NCI-H2196 treated with DMSO at 0.1 percent for 48 hours (cell line): ENCODE measurements around the gene JAK2.
"Not testable (repeated sequence)": the region's sequence is repeated elsewhere in the genome, so short reads cannot be mapped to it uniquely, and the experiment has no call there.

Experiments
- DNase-seq: peaks from one replicate; lab custom pipeline; 2025; ENCODE audit not compliant: unreplicated experiment; lab: John Stamatoyannopoulos, UW

The JAK2 gene

DNA sequence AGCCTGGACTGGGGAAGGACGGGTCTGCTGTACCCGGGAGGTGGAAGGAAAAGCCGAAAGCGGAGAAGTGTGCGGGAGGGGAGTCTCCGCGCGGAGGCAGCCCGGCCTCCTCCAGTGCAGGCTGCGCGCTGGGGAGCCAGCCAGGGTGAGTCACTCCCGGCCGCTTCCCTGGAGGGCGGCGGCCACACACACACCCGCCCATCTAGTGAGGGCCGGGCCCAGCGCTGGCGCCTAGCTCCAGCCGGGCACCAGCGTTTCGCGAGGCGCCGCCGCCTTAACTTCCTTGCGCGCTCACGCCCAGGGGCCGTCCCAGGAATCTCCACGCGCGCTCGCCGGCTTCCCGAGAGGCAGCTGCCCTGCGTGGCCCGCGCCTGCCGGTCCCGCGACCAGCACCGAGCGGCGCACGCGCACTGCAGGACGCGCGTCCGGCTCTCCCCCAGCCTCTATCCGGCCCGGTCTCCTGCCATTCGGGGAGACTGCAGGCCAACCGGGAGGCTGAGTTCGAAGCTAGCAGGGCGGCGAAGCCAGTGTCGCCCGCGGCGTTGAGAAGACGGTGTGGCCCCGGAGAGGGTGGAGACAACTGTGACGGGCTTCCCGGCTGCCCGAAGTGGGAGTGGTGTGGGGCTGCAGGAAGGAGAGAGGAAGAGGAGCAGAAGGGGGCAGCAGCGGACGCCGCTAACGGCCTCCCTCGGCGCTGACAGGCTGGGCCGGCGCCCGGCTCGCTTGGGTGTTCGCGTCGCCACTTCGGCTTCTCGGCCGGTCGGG lies at the start of gene JAK2:
TSS of gene JAK2 (plus strand) at position 652 of the 765 bp plus-strand sequence. CDS start 36,716 bp downstream, outside the sequence.
- DNase-seq = peak; percentile 97

DNA sequence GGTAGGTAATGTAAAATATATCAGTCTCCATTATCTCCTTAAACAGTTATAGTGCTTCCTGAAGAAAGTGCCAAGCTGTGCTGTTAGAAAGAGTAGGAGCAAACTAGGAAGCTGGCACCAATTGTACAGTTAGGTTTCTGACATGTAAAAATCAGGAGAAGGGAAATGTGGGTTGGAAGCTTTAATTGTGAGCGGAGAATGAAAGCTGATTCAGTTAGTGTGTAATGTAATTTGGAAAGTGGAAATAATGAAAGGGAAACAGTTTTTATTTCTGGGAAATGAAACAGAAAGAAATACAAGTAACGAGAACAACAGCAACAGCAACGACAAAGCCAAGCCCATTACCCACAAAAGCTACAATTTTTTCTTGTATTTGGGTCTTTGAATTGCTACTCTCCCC lies 48.8 kb upstream of the JAK2 start:
- DNase-seq = no peak

DNA sequence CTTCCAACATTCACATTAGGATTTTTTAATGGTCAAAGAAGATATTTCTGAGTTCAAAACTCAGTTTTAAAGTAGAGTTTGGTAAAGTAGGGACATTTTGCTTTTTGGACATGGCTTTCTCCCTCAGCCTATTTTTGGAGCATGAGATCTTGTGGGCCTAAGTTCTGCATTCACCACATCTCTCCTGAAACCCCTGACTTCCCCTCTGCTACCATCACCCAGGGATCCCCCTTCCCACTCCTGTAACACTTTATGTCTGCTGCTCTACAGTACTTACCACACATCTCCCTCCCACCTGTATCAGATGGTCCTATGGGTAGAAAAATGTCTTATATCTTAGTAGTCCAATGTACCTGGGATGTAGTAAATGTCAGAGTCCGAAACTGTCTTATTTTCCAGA lies 48.2 kb upstream of the JAK2 start:
- no peak for DNase-seq

DNA sequence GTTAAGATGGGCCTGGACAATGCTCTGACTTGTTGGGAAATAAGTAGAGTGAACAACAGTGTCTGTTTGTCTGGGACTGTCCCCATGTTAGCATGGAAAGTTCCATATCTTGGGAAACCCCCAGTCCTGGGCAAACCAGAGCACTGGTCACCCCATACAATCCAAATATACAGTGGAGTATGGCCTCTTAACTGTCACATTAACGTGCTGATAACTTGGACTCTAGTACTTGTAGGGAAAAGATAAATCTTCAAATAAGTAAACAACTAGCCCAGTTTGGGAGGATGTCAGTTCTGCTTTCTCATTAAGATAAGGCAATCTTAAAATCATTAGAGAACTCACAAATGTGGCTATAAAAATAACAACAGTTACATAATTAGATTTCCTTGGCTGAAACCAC lies 47.6 kb upstream of the JAK2 start:
- DNase-seq = no peak

DNA sequence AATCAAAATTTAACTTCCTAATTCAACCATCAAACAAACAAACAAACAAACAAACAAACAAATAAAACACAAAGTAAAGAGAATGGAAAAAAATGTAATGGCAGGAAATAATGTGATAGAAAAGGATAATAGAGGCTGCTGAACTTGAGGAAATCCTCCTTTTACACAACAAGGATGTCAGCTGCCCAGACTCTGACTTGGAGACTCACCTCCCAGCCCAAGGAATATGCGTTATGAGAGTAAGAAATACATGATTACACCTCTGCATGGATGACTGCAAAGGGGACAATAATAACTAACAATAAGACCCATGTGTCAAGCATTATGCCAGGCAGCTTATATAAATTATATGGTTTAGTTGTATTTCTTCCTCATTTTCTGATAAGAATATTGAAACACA lies 46.6 kb upstream of the JAK2 start:
- no peak for DNase-seq

DNA sequence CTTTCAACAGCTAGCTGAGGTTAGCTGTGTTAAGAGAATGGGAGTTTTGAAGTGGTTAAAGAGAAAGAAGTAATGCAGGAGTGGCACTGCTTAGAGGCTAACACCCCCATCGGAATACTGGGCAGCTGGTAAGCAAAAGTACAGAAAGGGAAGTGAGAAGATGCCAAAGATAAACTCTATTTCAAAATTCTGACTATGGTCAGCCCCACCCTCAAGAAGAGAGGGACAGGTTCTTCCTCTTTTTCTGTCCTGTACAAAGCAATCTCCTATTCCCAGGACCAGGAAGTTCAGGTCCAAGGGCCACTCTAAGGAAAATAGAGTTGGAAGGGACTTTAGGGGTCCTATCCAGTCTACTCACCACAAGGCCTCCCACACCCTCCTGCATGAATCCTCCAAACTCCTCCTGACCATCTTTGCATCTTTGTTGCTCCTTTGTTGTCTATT lies 45.9 kb upstream of the JAK2 start:
- DNase-seq = no peak

DNA sequence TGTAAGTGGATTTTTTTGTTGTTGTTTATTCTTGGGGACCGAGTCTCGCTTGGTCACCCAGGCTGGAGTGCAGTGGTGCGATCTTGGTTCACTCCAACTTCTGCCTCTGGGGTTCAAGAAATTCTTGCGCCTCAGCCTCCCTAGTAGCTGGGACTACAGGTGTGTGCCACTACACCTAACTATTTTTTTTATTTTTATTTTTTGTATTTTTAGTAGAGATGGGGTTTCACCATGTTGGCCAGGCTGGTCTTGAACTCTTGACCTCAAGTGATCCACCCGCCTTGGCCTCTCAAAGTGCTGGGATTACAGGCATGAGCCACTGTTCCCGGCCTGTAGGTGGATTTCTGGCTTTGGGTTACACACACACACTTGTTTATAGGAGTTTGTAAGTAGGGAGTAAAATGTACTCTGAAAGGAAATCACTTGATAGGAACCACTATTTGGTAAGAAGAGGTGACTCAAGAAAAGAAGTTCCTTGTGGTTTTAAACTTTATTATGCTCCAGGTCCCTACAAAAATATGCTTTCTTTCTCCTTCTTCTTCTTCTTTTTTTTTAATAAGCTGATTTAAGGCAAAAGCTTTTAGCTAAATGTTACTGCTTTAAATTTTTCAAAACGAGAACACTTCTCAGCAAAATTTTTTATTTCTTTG lies 42.9 kb upstream of the JAK2 start:
- not testable (repeated sequence) for DNase-seq

DNA sequence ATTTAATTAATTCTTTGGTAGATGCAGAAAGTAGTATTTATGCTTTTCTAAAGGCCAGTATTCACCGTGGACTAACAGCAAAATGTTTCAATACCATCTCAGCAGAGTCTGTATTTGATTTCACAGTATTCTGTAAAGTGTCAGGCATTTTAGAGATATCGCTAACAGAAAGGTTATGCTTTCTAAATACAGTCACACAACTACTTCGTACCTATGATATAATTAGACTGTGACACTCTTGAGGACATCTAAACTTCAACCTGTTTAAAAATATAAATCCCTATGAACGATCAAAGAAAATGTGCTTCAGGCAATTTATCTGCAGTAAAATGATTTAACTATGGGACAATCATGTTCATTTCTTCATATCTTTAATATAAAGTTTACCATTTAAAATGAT lies 41.7 kb upstream of the JAK2 start:
- DNase-seq = no peak

DNA sequence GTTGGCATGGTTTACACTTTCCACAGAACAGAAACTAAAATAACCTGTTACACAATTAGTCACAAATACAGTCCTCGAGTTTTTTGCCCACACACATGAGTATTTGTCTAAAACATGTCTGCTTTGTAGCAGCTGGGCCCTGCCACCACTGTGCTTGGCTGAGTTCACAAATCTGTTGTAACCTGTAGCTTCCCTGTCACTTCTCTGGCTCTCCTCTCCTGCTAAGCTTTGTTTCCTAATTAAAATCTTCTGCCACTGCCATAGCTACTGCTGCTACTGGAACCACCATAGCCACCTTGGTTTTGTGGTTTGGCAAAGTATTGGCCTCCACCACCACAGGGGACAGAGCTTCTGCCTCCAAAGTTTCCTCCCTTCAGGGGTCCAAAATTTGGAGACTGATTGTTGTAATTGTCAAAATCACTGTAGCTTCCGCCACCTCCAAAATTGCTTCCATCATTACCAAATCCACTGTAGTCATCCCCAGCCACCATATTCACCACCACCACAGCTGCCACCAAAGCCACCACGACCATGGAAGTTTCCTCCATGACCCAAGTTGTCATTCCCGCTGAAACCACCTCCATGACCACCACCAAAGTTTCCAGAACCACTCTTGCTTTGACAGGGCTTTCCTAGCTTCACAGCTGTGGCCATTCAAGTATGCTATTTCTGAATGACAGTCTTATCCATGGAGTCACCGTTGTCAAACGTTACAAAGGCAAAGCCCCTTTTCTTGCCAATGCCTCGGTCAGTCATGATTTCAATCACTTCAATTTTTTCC lies 40.5 kb upstream of the JAK2 start:
- not testable (repeated sequence) for DNase-seq

DNA sequence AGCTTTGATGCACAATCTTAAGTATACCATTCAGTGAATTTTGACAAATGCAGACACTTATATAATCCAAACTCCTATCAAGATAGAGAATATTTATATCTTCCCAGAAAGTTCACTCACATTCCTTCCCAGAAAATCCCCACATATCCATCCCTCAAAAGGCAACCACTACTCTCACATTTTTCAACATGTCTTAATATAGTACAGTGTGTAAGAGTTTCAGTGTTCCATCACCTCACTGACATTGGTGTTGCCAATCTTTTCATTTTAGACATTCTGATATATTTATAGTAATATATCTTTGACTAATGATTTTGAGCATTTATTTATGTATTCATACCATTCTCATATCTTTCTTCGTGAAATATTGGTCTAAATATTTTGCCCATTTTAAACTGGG lies 38.1 kb upstream of the JAK2 start:
- DNase-seq = no peak

DNA sequence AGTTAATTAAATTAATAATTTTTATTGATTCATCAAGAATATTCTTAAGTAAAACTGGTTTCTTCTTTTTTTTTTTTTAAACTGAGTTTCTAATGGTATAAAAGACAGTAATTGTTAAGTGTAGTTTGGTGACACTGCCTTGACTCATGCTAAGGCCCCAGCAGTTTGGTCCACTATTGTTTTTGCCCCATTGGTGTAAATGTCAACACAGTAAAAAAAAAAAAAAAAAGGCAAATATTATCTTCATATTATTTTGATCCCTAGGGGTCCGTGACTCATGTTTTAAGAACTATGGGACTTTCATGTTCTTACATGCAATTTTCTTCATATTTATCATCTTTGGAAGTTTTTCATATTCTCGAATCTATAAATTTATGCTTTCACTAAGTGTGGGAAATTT lies 29.2 kb upstream of the JAK2 start:
- DNase-seq = no peak

DNA sequence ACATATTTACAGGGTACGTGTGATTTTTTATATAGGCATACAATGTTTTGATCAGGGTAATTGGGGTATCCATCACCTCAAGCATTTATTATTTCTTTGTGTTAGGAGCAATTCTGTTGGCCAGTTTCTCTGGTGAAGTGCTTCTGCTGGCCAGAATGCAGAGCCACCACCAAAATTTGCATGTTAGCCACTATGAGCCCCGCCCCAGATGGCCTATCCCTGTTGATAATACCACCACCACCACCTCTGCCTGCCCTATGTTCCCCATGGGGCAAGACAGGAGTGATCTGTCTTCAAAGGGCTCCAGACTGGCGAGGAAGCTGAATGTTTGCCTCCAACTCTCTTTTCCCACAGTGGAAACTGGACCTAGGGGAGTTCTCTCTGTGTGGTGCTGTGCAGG lies 26.0 kb upstream of the JAK2 start:
- no peak for DNase-seq

DNA sequence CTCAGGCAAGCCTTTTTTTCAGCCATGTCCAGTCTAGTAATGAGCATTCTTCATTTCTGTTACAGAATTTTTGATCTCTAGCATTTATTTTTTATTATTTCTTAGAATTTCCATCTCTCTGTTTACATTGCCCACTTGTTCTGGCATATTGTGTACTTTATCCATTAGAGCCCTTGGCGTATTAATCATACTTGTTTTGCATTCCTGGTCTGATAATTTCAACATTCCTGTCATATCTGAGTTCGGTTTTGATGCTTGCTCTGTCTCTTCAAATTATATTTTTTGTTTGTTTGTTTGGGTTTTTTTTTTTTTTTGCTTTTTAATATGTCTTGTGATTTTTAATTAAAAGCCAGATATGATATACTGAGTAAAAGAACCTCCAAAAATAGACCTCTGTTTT lies 23.0 kb upstream of the JAK2 start:
- DNase-seq = no peak

DNA sequence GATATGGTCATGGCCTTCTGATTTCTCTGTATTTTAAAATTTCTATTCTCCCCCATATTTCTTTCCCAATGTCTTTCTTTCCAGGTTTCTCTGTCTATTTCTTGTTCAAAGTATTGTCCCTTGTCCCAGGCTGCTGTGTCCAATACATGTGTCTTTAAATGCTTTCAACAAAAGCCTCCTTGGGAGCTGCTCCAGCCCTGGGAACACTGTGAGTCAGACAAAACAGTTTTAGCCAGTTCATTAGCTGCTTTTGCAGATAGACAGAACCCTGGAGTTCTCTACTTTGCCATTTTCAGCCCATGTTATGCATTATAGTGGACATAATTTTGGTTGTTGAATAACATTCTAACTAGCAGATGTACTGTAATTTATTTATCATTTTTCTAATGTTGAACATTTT lies 20.5 kb upstream of the JAK2 start:
- DNase-seq = no peak

DNA sequence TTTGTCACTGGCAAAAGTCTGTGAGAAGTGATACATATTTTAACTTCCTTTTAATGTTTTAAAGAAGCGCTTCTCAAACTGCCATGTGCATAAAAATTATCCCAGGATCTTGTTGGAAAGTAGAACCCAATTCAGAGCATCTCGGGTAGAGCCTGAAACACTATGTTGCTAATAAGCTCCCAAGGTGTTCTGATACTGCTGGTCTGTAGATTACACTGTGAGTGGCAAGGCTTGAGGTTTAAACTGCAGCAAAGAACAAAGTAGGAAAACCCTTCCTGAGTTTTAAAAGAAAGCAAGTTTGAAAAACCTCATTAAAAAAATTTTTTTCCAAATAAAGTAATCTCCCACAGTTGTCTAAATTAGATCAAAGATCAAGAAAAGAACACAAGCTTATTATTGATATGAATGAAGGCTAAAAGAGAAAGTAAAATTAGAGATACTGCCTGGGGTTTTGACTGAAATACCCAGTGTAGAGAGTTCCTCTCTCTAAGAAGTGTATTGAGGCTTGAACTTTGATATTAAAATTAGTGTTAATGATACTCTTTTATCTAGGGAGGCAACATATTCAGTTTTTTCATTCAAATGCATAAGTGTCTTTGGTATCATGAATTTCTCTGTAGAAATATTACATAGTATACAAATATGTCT lies 19.8 kb upstream of the JAK2 start:
- DNase-seq = no peak

DNA sequence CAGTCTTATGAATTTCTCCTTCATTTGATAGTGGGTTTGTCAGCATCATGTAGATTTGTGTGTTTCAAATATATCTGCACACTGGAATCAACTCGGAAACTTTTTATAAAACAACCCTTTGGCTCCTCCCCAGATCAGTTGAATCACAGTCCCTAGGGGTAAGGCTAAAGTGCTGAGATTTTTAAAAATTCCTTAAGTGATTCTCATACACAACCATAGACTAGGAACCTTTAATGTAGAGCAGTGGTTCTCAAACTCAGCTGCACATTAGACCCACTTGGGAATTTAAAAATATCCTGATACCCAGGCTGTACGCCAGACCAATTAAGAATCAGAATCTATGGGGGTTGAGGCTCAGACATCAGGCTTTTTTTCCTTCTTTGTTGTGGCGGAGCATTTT lies 17.5 kb upstream of the JAK2 start:
- no peak for DNase-seq

DNA sequence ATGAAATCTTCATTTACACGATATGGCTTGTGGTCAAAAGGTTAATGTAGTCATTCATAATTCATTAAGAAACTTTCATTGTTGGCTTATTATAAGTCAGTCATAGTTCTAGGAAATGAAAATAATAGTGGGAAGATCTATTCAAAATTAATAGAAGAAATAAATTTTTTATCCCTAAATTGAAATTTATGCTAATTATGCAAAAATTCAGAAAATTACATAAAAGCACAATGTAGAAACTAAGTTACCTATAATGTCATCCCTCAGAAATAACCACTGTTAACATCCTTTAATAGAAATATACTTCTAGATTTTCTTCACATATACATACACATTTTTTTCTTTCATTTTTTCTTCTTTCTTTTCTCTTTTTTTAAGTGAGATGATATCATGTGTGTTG lies 15.9 kb upstream of the JAK2 start:
- no peak for DNase-seq

DNA sequence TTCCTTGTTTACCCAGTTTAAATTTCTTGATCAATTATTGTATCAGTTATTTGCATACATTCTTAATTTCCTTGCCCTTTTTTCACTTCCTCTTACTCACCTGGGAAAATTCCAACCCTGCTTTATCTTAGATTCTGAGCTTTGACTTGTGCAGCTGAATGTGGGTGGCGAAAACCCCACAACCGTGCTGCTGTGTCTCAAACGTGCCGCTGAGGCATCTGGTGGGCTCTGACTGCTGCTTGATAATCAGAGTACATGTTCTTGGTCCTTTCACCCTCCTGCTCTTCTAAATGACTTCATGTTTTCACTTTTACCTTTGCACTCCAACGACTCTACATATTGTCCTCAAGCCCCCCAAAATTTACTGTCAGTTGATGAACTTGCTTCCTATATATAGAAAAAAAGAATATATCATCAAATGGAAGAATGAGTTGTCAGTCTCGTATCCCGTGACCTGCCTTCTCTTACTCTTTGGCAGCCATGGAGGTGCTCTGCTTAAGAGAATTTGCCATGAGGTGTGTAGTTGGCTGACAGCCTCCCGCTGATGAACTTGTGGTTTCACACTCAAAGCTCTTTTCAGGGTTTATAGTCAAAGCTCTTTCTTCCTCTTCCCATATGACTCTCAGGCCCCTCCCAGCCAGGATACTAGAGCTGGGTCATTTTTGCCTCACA lies 14.0 kb upstream of the JAK2 start:
- no peak for DNase-seq

DNA sequence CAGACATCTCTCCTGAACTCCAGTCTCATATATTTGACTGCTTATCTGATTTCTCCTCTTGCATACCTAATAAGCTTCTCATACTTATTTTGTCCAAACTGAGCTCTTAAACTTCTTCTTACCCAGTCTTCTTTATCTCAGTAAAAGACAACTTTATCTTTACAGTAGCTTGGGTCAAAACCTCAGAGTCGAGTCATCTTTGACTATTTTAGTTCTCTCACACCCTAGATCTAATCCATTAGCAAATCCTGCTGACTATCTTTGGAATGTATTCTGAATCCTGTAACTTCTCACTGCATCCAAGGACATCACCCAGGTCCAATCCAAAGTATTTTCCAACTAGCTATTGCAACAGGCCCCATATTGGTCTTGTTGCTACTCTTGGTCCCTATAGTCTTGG lies 11.8 kb upstream of the JAK2 start:
- no peak for DNase-seq

DNA sequence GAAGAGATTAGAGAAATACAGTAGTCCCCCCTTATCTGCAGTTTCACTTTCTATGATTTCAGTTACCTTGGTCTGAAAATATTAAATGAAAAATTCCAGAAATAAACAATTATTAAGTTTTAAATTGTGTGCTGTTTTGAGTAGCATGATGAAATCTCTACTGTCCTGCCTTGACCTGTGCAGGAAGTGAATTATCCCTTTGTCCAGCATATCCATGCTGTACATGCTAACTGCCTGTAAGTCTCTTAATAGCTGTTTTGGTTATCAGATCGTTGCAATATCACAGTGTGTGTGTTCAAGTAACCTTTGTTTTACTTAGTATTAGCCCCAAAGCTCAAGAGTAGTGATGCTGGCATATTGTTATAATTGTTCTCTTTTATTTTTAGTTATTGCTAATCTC lies 11.2 kb upstream of the JAK2 start:
- DNase-seq = no peak

DNA sequence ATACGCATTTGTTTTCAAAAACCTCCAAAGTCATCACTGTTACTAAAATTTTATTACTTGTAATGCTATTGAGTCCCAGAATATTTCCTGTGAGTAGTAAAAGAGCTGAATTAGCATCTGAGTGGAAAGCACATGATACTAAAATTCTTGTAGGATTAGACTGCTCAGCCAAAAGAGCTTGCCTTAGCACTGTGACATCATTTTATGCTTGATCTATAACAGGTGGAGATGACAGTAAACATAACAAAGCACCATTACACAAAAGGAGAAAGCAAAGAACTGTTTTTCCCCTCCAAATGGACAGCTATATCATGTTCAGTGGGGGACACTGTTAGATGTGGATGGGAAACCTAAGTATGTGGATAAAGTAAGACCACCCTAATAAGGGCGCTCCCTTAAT lies 5.8 kb upstream of the JAK2 start:
- DNase-seq = no peak
